Astrocyte of the spinal cord (primary cell): ENCODE measurements around the gene RSU1.

Experiments
- DNase-seq: peaks from one replicate; pipeline ENCODE4 v3.0.0; 2011; ENCODE audit warnings: low read depth, low spot score
- H3K4me3 ChIP-seq: 2 replicates; pipeline ENCODE4 v1.5.1; 2011; ENCODE audit warnings: low read depth, mild to moderate bottlenecking, low read length, moderate library complexity
- in situ Hi-C: cut with HindIII; loops from 2 replicates; pipeline ENCODE4 v1.10.0; 2017; ENCODE audit warnings: low sequenced_read_pairs
- TF ChIP-seq, protein P1 (sequence below): IDR thresholded peaks from 2 replicates; pipeline ENCODE4 v1.5.1; 2012; ENCODE audit warnings: low read depth, mild to moderate bottlenecking, low read length, inconsistent platforms

RSU1 gene

DNA sequence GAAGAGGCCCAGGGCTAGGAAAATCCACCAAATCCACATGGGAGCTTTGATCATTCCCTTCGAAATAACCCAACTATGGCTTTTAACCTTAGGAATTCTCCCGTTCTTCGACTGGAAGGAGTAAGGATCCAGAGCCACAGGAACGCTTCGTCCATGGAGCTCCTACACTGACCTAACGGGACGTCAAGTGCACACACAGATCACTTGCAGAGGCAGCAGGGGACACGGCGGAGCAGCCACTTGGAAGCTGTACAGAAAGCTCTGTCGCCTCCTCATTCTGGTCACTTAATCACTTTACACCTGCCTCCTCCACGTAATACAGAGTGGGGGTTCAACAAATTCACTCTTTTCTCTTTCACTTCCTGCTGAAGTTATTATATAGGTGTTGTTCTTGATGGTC, 43.9 kb downstream of the RSU1 start:
- in situ Hi-C loops = no loop called here
- TF ChIP-seq, protein P1, sequence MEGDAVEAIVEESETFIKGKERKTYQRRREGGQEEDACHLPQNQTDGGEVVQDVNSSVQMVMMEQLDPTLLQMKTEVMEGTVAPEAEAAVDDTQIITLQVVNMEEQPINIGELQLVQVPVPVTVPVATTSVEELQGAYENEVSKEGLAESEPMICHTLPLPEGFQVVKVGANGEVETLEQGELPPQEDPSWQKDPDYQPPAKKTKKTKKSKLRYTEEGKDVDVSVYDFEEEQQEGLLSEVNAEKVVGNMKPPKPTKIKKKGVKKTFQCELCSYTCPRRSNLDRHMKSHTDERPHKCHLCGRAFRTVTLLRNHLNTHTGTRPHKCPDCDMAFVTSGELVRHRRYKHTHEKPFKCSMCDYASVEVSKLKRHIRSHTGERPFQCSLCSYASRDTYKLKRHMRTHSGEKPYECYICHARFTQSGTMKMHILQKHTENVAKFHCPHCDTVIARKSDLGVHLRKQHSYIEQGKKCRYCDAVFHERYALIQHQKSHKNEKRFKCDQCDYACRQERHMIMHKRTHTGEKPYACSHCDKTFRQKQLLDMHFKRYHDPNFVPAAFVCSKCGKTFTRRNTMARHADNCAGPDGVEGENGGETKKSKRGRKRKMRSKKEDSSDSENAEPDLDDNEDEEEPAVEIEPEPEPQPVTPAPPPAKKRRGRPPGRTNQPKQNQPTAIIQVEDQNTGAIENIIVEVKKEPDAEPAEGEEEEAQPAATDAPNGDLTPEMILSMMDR = no peak
- DNase-seq = no peak
- H3K4me3 ChIP-seq = no peak overlapping the region

GRCh38 chr10:16770670-16771069, 46.6 kb downstream of the RSU1 start:
- no peak for DNase-seq
- TF ChIP-seq, protein P1 = no peak
- H3K4me3 ChIP-seq = no peak overlapping the region
- in situ Hi-C loops = no loop called here

DNA sequence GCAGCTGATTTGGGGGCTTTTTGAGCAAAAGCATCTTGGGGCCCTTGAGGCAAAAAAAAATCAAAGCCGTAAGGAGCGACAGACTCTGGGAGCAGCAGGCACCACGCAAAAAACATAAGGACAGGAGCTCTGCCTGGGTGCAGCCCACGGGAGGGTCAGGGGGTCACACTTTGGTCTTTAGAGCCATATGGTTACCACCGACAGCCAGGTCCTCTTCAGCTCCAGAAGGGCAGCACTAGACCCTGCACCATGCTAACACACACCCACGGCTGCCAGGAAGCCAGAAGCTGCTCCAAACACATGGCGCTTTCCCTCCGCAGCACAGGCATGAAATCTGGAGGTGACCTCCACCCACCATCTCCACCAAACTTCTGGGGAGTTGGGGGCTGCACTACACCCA, 47.1 kb downstream of the RSU1 start:
- TF ChIP-seq, protein P1 = no peak
- no peak overlapping the region for H3K4me3 ChIP-seq
- in situ Hi-C loops = no loop called here
- no peak for DNase-seq

DNA sequence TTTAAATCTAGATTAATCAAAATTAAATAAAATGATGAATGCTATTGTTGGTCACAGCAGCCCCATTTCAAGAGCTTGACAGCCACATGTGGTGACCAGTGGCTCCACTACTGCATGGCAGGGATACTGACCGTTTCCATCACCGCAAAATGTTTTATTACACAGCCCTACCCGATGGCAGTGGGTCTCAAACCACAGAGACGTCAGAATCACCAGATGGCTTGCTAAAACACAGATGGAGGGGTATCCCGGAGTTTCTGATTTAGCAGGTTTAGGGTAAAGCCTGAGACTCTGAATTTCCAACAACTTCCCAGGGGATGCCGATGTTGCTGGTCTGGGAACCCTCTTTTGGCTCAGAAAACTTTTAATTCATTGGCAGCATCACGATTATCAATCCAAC, 47.9 kb downstream of the RSU1 start:
- TF ChIP-seq, protein P1 = no peak
- H3K4me3 ChIP-seq = no peak overlapping the region
- no peak for DNase-seq
- in situ Hi-C loops = no loop called here

DNA sequence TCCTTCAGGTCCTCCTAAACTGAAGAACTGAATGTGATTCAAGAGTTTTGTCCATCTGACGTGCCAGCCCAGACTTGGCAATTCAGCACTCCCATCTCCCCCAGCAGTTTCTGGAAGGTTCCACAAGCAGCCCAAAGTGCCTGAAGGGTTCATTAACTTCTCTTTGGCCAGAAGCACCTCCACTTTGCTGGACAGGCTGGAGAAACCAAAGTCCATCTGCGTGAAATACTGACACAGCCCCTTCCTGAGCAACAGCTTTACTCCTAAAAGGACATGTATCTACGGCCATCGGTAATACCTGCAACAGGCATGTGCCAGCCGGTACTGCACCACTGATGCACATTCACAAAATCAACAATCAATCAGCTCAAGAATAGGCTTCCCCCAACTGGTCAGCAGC, 48.5 kb downstream of the RSU1 start:
- in situ Hi-C loops = no loop called here
- TF ChIP-seq, protein P1 = no peak
- DNase-seq = no peak
- H3K4me3 ChIP-seq = no peak overlapping the region

DNA sequence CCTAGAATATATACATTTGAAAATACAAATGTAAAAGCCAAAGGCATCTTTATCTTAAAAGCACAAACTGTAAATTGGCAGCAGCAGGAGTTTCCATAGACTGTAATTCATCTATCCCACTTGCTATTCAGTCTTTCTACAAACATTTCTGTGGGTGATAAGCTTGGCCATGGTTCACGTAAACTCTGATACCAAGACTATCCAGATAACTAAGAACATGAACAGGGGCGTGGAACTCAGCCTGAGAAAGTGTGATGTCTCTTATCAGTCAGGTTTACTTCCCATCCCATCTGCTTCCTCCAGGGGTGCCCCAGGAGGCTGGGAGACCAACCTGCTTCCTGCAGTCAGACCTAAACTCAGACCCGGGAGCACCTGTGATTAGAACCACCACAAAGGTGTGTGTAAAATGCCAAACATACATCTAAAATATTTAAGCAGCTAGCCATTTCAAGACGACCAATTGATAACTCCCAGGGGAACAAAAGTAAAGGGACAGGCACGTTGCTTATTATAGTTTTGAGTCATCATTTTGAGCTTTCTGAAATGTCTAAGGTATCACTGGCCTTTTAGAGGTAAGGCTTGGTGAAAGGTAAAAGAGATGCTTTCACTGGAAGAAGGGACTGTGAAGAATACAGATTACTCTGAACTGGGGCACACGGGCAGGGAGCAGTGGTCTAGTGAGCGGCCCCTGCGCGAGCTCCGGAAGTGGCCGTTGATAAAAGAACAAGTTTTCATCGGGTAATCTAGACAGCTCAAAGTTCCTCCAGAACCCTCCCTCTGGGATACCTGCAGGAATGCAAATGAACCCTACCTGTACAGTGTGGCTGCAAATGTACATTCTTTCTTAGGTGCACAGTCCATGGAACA, 51.5 kb downstream of the RSU1 start:
- no peak for DNase-seq
- H3K4me3 ChIP-seq = no peak overlapping the region
- TF ChIP-seq, protein P1 = no peak
- in situ Hi-C loops = no loop called here
